NCI-H345 treated with DMSO at 0.1 percent for 48 hours (cell line): ENCODE measurements around the gene ECPAS.
"Not testable (repeated sequence)": the region's sequence is repeated elsewhere in the genome, so short reads cannot be mapped to it uniquely, and the experiment has no call there.

Experiments
- DNase-seq: peaks from one replicate; lab custom pipeline; 2025; ENCODE audit not compliant: unreplicated experiment; lab: John Stamatoyannopoulos, UW

Gene ECPAS

DNA sequence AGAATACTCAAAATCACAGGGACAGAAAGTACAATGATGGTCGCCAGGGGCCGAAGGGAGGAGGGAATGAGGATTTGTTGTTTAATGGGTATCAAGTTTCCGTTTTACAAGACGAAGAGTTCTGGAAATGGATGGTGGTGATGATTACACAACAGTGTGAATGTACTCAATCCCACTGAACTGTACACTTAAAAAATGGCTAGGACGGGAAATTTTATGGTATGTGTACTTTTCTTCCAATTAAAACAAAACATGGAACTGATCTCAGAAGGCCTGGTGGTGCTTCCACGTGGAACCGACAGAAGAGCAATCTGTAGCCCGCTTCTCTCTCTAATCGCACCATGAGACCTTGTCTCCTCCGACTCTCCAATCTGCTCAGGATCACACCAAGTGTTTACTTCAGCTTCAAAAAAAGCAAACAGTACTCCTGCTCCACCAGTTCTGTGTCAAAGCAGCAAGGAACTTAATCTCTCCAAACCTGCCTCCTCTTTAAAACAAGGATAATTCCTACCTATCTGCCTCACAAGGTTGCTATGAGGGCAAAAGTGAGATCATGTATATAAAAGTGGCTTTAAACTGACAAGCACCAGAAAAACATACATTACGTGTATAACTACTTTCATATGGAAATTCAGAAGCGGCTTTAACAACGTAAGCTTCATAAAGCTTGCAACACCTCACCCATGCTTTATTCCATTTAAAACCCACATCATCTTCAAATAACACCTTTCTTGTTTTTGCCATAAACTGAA lies 2.1 kb downstream of the ECPAS start:
- no peak for DNase-seq

DNA sequence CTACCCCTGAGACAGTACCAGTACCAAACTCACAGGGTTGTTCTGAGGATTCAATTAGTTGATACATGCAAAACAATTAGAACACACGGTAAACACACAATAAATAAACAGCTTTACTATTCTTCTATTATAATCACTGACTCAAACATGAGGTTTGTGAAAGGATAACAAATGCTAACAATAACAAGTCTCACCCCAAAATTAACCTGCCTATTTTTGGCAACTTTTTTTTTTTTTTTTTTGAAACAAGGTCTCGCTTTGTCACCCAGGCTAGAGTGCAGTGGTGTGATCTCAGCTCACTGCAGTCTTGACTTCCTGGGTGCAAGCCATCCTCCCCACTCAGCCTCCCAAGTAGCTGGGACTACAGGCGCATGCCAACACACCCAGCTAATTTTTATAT lies 6.5 kb downstream of the ECPAS start:
- no peak for DNase-seq

DNA sequence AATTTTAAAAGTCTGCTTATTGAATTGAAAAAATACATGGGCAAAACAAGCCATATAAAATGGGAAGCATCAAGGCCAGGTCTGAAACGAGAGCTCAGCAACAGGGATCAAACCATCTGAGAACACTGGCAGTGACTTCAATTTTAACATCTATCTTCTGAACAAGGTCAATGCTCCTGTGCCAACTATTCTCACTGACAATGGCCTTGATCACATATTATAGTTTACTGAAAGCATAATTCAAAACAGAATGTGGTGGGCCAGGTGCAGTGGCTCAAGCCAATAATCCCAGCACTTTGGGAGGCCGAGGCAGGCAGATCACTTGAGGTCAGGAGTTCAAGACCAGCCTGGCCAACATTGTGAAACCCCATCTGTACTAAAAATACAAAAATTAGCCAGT lies 9.0 kb downstream of the ECPAS start:
- no peak for DNase-seq

DNA sequence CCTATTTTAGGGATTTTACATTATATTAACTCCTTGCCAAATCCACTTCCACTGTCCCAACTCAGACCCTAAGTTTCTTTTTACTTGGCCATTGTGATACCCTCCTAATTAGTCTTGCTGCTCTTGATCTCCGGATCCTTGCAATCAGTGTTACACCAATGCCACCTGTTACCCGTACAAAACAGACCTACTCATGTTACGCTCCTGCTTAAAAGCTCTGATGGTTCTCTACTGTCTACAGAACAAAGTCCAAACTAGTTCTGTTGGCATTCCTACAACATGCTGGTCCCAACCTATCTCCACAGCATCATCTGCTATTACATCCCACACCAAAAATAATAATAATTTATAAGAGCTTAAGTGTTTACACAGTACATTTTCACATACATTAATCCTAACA lies 9.8 kb downstream of the ECPAS start:
- DNase-seq = no peak

DNA sequence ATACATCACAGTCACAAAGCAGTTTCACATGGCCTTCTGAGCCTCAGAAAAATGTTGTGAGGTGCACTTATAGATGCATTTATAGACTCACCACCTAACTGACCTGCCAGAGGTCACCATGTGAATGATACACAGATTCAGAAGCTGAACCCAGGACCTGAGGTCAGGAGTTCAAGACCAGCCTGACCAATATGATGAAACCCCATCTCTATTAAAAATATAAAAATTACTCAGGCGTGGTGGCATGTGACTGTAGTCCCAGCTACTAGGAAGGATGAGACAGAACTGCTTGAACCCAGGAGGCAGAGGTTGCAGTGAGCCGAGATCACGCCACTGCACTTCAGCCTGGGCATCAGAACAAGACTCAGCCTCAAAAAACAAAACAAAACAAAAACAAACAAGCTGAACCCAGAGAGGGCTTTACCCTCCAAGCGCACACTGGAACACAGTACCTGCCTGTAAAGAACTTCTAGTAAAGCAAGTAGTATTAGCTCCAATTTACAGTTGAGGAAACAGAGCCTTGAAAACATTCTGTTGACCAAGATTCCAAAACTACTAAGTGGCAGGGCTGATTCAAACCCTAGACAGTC lies 16.3 kb downstream of the ECPAS start:
- DNase-seq = no peak

DNA sequence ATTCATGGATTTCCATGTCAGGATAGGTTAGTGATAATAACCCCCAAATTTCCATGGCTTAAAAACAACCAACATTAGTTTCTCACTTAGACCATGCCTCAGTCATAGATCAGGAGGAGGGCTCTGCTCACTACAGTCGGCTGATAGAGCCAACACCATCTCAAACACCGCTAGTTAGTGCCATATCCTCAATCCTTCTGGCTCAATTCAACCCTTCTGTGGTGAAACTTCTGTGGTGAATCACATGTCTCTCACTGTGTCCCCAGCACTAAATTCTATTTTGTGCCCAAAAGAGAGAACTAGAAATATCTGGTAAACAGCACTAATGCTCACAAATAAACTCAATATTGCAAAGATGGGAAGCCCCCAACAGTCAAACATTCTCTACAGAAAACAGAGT lies 21.1 kb downstream of the ECPAS start:
- DNase-seq = no peak

DNA sequence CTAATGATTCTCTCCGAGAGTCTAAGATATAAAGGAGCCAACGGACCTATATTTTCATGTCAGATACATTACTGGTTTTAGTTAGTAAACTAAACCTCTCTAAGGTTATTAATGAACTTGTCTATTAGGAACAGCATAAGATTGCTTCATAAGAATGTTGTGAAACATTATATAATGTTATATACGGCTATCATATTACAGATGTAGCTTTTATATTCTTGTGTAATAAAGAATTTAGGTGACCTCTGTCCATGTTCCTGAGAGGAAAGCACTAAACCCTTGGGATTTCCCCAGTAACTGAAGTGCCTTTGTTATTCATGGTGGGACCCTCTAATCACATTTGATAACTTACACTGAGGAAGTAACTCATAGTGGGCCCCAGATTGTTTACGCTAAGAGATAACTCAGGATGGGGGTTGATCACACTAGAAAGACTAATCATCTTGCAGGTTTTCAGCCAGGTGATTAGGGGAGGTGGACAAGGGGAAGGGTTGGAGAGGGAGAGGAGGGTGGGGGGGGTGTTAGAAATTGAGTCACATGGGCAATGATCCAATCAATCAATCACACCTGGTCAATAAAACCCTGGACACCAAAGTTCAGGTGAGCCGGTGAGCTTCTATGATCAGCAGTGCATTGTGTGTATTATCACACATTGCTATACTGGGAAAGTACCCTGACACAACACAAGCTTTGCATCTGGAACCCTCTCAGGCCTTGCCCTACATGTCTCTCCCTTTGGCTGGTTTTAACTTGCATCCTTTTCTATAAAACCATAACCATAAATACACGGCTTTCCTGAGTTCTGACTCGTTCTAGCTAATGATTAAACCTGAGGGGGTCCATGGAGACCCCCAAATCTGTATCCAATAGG lies 25.8 kb downstream of the ECPAS start:
- DNase-seq = no peak

DNA sequence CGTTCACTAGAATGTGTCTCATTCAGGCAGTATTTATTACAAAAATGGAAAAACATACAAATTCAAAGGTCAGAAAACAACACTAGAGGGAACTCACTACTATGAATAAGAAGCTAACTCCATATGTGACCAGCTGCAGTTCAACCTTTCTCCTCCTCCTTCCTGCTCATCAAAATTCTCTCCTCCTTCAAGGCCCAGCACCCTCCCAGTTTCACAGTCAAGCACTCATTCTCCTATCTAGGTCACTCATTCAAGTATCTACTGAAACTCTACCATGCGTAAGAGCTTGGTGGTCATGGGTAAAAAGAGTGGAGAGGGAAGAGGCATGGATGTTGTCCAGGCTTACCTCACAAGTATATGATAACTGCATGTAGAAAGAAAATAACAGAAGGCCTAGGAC lies 27.7 kb downstream of the ECPAS start:
- DNase-seq = no peak

DNA sequence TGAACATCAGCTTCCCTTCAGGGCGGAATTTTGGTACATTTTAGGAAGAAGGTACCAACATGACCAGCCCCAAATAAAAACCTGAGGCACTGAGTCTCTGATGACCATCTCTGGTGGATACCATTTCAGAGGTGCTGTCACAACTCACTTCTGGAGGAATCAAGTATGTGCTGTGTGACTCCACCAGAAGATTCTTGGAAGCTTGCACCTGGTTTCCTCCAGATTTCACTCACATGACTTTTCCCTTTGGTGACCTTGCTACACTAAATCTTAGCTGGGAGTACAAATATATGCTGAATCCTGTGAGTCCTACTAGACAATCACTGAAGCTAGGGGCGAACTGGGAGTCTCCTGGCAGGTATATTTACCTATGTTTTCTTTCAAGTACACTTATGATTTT lies 28.5 kb downstream of the ECPAS start:
- no peak for DNase-seq

DNA sequence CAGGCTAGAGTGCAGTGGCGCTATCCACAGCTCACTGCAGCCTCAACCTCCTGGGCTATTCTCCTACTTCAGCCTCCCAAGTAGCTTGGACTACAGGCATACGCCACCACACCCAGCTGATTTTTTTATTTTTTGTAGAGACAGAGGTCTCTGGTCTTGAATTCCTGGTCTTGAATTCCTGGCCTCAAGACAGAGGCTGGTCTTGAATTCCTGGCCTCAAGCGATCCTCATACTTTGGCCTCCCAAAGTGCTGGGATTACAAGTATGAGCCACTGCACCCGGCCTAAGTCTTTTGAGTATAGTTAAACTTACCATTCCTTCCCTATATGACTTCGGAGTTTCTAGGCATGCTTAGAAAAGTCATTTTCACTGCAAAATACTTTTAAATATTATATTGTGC lies 29.4 kb downstream of the ECPAS start:
- no peak for DNase-seq

DNA sequence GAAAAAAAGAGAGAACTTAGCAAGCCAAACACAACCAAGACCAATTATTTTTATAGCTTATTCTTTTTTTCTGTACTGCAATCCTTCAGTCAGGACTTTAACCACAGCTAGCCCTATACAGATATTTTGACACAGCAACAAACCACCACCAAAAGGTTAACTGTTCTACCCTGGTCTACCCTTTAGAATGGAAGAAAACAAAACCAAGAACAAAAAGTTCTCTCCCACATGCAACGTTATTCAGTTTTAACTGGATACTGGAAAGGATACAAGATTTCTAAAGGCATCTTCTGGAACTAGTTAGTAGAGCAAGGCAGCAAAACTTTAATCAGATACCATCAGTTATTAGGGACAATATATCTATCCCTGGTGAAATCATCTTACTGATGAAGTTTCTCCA lies 32.6 kb downstream of the ECPAS start:
- no peak for DNase-seq

DNA sequence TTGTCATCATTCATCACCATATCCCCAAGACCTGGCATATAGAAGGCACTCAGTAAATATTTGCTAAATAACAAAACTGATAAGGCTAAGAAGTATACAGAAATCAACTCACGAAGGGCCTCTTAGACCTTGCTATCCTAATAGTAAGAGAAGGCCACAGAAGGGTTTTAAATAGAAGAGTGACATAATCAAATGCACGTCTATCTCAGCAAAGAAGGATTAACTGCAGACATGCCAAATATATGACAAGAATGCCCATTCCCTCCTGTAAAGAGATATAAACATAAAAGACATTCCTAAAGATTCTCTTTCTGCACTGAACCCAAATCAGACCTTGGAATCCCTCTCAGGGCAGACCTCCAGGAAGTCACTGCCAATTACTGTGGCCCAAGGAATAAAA lies 34.1 kb downstream of the ECPAS start:
- DNase-seq = no peak

DNA sequence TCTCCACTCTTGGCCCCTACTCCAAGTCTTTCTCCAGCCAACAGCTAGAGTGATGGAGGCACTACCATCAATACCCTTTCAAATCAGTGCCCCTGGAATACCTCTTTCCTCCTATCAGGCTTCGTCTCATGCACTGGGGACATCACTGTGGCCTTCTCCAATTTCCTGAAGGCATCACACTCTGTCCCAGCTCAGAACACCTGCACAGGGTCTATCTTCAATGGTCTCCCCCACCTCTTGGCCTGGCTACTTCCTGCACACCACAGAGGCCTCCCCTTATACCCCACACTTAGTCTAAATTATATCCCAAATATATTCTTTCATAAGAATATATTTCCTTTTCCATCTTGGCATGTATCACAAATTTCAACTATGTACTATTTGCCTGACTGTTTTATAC lies 34.5 kb downstream of the ECPAS start:
- DNase-seq = no peak

DNA sequence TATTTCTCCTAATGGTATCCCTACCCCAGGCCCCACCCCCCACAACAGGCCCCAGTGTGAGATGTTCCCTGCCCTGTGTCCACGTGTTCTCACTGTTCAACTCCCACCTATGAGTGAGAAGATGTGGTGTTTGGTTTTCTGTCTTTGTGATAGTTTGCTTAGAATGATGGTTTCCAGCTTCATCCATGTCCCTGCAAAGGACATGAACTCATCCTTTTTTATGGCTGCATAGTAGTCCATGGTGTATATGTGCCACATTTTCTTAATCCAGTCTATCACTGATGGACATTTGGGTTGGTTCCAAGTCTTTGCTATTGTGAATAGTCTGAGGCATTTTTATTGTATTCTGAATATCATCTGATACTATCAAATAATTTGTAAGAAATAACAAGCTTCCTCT lies 38.4 kb downstream of the ECPAS start:
- not testable (repeated sequence) for DNase-seq

DNA sequence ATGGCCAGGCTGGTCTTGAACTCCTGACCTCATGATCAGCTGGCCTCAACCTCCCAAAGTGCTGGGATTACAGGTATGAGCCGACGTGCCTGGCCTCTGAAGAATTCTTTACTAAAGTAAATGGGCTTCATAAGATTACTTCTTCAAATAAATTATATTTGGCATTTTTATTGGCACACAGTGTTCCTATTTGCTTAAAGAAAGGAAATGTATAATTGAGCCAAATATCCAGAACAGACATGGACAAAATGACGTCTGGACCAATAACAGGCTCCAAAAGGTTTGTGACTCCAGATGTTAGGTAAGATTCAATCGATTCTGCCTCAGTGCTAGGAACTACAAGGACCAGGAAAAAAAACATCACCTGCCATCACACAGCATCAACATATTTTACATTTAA lies 40.7 kb downstream of the ECPAS start:
- no peak for DNase-seq

DNA sequence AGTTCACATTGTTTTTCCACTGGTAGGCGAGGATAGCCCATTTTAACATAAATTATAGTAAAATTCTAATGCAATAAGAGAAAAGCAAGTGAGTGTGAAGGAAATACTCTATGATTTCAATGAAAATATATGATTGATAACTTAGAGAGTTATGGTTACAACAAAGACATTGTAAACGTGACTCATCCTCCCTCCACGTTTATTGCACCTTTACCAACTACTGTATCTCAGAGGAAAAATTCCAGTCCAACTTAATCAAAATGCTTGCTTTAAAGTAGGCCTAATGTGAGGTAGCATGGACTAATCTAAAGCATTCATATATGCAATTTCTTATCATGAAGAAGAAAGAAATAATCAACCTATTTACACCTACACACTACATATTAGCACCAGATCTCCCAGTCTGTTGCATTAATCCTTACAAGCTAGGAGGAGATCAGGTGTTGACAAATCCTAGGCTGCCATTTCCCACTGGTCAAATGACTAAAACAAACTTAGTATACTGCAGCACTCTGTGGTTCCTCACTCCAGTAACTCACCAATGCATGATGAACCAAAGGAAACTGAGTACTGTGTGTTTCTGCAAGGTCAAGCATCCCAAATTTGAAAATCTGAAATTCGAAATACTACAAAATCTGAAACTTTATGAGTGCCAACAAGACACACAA lies 41.7 kb downstream of the ECPAS start:
- DNase-seq = no peak

DNA sequence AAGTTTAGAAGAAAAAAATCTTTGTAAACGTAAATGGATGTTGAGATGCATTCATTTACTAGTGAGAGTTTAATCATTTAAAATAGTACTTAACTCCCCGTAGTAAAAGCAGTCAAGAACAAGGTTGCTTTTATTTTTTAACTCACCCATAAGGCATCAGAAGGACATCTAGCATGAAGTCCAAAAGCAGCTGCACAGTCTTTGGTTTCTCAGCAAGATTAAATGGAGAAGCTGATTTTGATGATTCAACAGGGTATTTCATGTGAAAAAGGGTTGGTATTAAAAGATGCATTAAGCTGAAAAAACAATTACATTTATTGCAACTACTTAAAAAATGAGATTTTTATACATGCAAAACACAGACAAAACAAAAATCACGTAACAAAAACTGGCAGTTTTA lies 44.0 kb downstream of the ECPAS start:
- no peak for DNase-seq

DNA sequence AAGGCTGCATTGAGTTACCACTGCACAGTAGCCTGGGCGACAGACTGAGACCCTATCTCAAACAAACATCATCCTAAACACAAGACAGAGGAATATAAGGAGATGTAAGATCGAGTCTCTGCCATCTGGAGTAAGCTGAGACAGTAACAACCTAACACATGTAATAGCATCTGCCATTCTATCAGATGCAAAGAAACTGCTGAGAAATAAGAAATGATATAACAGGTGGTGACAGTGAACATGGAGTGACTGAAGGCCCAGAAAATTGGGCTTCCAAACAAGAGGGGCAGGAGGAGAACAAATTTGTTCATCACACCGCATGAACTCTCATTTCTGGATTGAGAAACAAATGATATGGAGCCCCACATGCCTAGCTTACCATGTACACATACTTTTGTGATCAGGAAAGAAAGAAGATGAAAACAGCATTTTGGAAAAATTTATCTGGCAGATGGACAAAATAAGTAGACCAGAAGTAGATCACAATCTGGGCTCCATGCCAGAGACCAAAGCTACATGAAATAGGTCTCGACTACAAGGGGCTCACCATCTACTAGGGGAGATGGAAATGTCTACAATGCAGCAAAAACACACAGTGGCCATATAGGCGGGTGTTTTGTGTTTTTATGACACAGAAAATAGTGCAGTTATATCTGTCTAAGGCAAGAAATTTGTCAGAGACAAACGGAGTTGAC lies 45.5 kb downstream of the ECPAS start:
- DNase-seq = no peak

DNA sequence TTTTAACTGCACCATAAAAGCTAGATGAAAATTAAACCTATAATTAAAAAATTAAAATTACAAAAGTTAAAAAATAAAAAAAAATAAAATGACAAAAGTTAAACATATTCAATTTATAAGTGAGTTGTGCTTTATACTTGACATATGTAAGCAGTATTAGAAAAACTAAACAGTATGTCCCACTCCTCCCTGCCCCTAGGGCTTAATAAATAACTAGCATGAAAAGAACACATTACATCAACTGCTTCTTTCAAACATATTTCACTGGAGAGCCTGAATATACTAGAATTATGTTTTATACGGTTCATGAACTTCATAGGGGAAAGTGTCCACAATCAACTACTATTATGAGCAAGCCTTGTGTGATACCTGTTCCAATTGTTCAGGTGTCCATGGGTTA lies 47.6 kb downstream of the ECPAS start:
- DNase-seq = no peak

DNA sequence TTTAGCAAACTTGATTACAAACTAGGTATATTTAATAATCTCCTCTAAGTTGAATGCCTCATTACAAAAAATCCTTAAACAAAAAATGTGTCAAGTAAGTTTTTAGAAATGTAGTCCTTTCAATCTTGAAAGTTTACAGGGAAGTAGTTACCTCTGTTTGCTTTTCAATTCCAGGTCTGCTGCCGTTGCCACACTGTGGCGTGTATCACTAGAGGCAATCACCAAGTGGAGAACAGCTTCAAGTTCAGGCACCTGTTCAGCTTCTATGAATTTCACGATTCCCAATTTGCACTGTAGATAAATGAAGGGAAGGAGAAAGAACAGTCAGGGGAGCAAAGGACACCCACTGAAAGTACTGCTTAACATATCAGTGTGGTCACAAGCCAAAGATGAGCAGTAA lies 51.1 kb downstream of the ECPAS start:
- DNase-seq = no peak

DNA sequence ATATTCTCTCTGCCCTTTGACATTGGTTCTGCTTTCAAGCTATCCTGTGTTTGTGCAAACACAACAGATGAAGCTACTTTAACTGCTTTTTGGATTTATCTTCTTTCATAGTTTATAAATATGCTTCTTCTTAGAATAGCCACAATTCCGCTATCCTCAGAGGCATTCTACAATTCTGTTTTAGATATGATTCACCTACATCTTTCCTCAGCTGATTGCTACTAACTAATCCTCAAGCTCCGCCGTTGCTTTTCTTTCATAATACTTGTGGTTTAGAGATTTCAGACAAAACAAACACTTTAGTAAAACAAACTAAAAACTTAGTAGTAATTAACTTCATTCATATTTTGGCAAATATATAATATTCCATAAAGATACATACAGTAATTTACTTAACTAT lies 52.5 kb downstream of the ECPAS start:
- DNase-seq = no peak
